CD8-positive, alpha-beta memory T cell (primary cell): ENCODE data around the gene IGF2R. TPM values are rescaled to one million over a fixed set of nuclear protein-coding genes. Genes with fewer than 3 reads are reported as not detected.
A peak's percentile ranks its signal among the peaks of the same experiment; 100 is the strongest.

Experiments used
- CTCF ChIA-PET: fragments of 350-600 bp; sonication (Branson Sonifier 250); formaldehyde crosslinking; loops from one replicate; lab custom pipeline; 2021; ENCODE audit warnings: antibody characterized with exemption; lab: Charles Lee
- POLR2A ChIA-PET: fragments of 350-600 bp; sonication (Branson Sonifier 250); formaldehyde crosslinking; loops from one replicate; lab custom pipeline; 2021; ENCODE audit warnings: antibody characterized with exemption; lab: Charles Lee
- DNase-seq, 5 donors: peaks; one replicate each; pipeline versions ENCODE4 v3.0.0 to v3.0.0-alpha.2; 2020 to 2022; ENCODE audit warnings: mixed read lengths in 1 of 5
- H3K27ac ChIP-seq: one replicate; pipeline ENCODE4 v1.7.0; 2013; ENCODE audit warnings: low read depth, mild to moderate bottlenecking, low read length, moderate library complexity
- H3K27me3 ChIP-seq: 2 replicates; pipeline ENCODE4 v1.7.0; 2013; ENCODE audit warnings: low read length, mild to moderate bottlenecking; ENCODE audit not compliant: insufficient read depth, poor library complexity, severe bottlenecking
- H3K36me3 ChIP-seq: 2 replicates; pipeline ENCODE4 v1.7.0; 2013; ENCODE audit warnings: mild to moderate bottlenecking, low read length, moderate library complexity; ENCODE audit not compliant: insufficient read depth
- H3K4me1 ChIP-seq: 2 replicates; pipeline ENCODE4 v1.7.0; 2013; ENCODE audit warnings: mild to moderate bottlenecking, low read length, moderate library complexity; ENCODE audit not compliant: insufficient read depth
- H3K4me3 ChIP-seq: 2 replicates; pipeline ENCODE4 v1.7.0; 2013; ENCODE audit warnings: mild to moderate bottlenecking, low read length
- H3K9me3 ChIP-seq: 2 replicates; pipeline ENCODE4 v1.7.0; 2013; ENCODE audit warnings: mild to moderate bottlenecking, low read length
- H3K27ac Mint-ChIP-seq, 8 donors: one replicate each; pipeline ENCODE4 v1.8.0; 2020 to 2021; ENCODE audit warnings: mixed read lengths in 8 of 8, mild to moderate bottlenecking in 6 of 8, inconsistent platforms in 3 of 8, moderate library complexity in 3 of 8
- H3K27me3 Mint-ChIP-seq, 2 donors: one replicate each; pipeline ENCODE4 v1.8.0; 2020 to 2021; ENCODE audit warnings: mixed read lengths in 2 of 2, mild to moderate bottlenecking in 1 of 2, moderate library complexity in 1 of 2
- H3K36me3 Mint-ChIP-seq, 3 donors: one replicate each; pipeline ENCODE4 v1.8.0; 2020 to 2021; ENCODE audit warnings: mixed read lengths in 3 of 3, inconsistent platforms in 1 of 3, mild to moderate bottlenecking in 1 of 3
- H3K4me1 Mint-ChIP-seq, 3 donors: one replicate each; pipeline ENCODE4 v1.8.0; 2020 to 2021; ENCODE audit warnings: mixed read lengths in 3 of 3, inconsistent platforms in 1 of 3, mild to moderate bottlenecking in 1 of 3
- H3K4me3 Mint-ChIP-seq, 7 donors: one replicate each; pipeline ENCODE4 v1.8.0; 2020 to 2021; ENCODE audit warnings: mixed read lengths in 7 of 7, mild to moderate bottlenecking in 6 of 7, moderate library complexity in 4 of 7, inconsistent platforms in 2 of 7
- H3K9me3 Mint-ChIP-seq, 5 donors: one replicate each; pipeline ENCODE4 v1.8.0; 2020 to 2022; ENCODE audit warnings: mixed read lengths in 5 of 5, mild to moderate bottlenecking in 3 of 5, moderate library complexity in 2 of 5, inconsistent platforms in 1 of 5
- polyA plus RNA-seq: library from polyadenylated mRNA; unstranded; fragments of 300-500 nt; fragmentation: Illumina TruSeq; gene quantifications from one replicate; pipeline ENCODE4 v1.2.3, GENCODE V29; 2021
- total RNA-seq, 2 experiments: library from RNA; stranded (reverse); gene quantifications; one replicate each; pipeline ENCODE4 v1.2.3, GENCODE V29; 2021

Gene IGF2R
- total and polyA plus RNA-seq, 3 experiments from 2014 or later: 27.5 to 93.7 (median 91.4) TPM

- no peak for DNase-seq
- peaks cover 54% of the 10 kb centered on the region for H3K36me3 ChIP-seq
- ChIA-PET POLR2A (no interaction called here), CTCF (no interaction called here)
- no peaks in the 10 kb centered on the region for H3K9me3 Mint-ChIP-seq
- no peak overlapping the region for H3K4me3 ChIP-seq
- H3K27ac ChIP-seq: no peak overlapping the region
- no peaks in the 10 kb centered on the region for H3K9me3 ChIP-seq
- no peak overlapping the region for H3K4me3 Mint-ChIP-seq
- peaks cover 14 to 91% (median 38%) of the 10 kb centered on the region in 3 donors for H3K36me3 Mint-ChIP-seq
- no peaks in the 10 kb centered on the region for H3K27me3 ChIP-seq
- no peaks in the 10 kb centered on the region for H3K27me3 Mint-ChIP-seq
- H3K27ac Mint-ChIP-seq: no peak overlapping the region
- H3K4me1 Mint-ChIP-seq: peaks cover 35 to 52% (median 36%) of the 10 kb centered on the region in 3 donors
- H3K4me1 ChIP-seq: peaks cover 20% of the 10 kb centered on the region
Measured at GRCh38 chr6:160070427-160070826, 101.5 kb downstream of the IGF2R start.

DNA sequence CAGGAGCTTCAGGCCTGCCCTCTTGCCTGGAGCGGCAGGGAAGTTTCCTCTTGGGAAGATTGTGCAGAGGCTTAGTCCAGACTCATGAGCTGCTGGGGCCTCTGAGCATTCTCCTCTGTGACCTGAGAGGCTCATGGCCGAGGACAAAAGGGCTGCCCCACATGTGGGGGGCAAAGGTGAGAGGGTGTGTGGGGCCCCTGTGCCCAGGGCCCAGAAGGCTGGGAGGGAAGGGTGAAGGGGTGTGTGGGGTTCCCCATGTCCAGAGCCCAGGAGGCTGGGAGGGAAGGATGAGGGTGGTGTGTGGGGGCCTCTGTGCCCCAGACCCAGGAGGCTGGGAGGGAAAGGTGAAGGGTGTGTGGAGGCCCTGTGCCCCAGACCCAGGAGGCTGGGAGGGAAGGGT lies 101.9 kb downstream of the IGF2R start:
- Histone ChIP-seq H3K27ac (no peak overlapping the region), H3K27me3 (no peaks in the 10 kb centered on the region), H3K4me3 (no peak overlapping the region), H3K36me3 (peaks cover 58% of the 10 kb centered on the region), H3K9me3 (no peaks in the 10 kb centered on the region), H3K4me1 (peaks cover 20% of the 10 kb centered on the region)
- POLR2A ChIA-PET: no interaction called here
- no peak overlapping the region for H3K4me3 Mint-ChIP-seq
- H3K27me3 Mint-ChIP-seq: no peaks in the 10 kb centered on the region
- H3K27ac Mint-ChIP-seq: no peak overlapping the region
- DNase-seq: no peak
- peaks cover 17 to 94% (median 38%) of the 10 kb centered on the region in 3 donors for H3K36me3 Mint-ChIP-seq
- CTCF ChIA-PET: no interaction called here
- peaks cover 35 to 52% (median 36%) of the 10 kb centered on the region in 3 donors for H3K4me1 Mint-ChIP-seq
- H3K9me3 Mint-ChIP-seq: no peaks in the 10 kb centered on the region

DNA sequence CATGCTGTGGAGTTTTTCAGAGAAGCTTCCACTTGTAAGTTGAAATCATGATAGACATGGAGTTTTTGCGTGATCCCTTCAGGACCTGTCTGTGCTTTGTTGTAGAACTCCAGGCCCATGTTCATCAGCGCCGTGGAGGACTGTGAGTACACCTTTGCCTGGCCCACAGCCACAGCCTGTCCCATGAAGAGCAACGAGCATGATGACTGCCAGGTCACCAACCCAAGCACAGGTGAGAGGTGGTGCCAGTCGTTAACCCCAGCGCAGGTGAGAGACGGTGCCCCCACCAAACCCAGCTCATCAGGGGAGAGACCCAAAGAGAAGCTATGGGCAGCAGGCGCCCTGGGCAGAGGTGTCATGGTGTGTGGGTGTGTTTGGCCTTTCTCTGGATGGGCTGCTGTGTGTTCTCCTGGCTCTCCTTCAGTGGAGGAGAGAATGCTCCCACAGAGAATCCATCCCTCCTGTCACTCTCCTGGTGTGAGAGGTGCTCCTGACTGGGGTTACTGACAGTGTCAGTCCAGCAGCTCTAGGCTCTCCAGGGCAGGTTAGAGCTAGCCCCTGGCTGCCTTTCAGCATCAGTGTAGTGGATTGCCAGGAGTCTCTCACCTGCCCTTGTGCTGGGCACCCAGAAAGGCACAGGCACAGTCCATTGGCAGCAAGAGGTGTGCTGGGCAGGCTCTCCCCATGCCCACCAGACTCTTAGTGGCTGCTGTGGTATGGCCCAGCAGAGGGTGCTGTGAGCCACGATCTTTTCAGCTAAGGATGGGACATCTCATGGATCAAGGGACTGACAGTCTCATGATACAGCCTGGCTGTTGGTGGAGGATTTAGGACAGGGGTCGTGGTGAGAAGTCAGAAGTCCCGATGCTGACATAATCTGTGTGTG lies 103.2 kb downstream of the IGF2R start:
- H3K27ac ChIP-seq: no peak overlapping the region
- peaks cover 70% of the 10 kb centered on the region for H3K36me3 ChIP-seq
- H3K4me3 Mint-ChIP-seq: no peak overlapping the region
- H3K4me3 ChIP-seq: no peak overlapping the region
- H3K36me3 Mint-ChIP-seq: peaks cover 17 to 99% (median 35%) of the 10 kb centered on the region in 3 donors
- H3K27me3 ChIP-seq: no peaks in the 10 kb centered on the region
- peaks cover 31 to 47% (median 36%) of the 10 kb centered on the region in 3 donors for H3K4me1 Mint-ChIP-seq
- ChIA-PET CTCF (interaction anchor here (1.1 to 1.4 kb wide), 2 partner anchors 9 to 24 kb away, joined by 3 to 4 read pairs; no protein-coding TSS in a partner anchor), POLR2A (no interaction called here)
- no peaks in the 10 kb centered on the region for H3K9me3 ChIP-seq
- H3K27ac Mint-ChIP-seq: peak overlapping the region in 2 of 8 donors; percentile 9 to 79
- no peaks in the 10 kb centered on the region for H3K27me3 Mint-ChIP-seq
- no peak for DNase-seq
- H3K4me1 ChIP-seq: peaks cover 20% of the 10 kb centered on the region
- no peaks in the 10 kb centered on the region for H3K9me3 Mint-ChIP-seq

DNA sequence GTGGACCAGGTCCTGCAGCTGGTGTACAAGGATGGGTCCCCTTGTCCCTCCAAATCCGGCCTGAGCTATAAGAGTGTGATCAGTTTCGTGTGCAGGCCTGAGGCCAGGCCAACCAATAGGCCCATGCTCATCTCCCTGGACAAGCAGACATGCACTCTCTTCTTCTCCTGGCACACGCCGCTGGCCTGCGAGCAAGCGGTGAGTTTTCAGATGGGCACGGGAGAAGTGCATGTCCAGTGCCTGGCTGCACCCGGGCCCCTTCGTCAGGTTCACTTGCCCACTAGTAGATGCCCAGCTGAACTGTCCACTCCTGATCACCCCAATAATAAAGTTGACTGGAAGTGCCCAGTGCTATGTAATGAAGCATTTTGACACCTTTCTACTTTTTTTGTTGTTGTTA lies 104.4 kb downstream of the IGF2R start:
- no peak overlapping the region for H3K27ac ChIP-seq
- peaks cover 76% of the 10 kb centered on the region for H3K36me3 ChIP-seq
- Mint-ChIP-seq H3K4me3 (no peak overlapping the region), H3K4me1 (peaks cover 18 to 35% (median 25%) of the 10 kb centered on the region in 3 donors), H3K27me3 (no peaks in the 10 kb centered on the region), H3K36me3 (peaks cover 17 to 99% (median 28%) of the 10 kb centered on the region in 3 donors), H3K9me3 (no peaks in the 10 kb centered on the region), H3K27ac (peak overlapping the region in 3 of 8 donors; percentile 35 to 63 (median 43))
- H3K27me3 ChIP-seq: no peaks in the 10 kb centered on the region
- H3K4me3 ChIP-seq: no peak overlapping the region
- CTCF ChIA-PET: interaction anchor here (1.1 to 1.4 kb wide), 2 partner anchors 10 to 23 kb away, joined by 3 to 4 read pairs; no protein-coding TSS in a partner anchor
- no peak for DNase-seq
- H3K4me1 ChIP-seq: peaks cover 20% of the 10 kb centered on the region
- POLR2A ChIA-PET: no interaction called here
- H3K9me3 ChIP-seq: no peaks in the 10 kb centered on the region

DNA sequence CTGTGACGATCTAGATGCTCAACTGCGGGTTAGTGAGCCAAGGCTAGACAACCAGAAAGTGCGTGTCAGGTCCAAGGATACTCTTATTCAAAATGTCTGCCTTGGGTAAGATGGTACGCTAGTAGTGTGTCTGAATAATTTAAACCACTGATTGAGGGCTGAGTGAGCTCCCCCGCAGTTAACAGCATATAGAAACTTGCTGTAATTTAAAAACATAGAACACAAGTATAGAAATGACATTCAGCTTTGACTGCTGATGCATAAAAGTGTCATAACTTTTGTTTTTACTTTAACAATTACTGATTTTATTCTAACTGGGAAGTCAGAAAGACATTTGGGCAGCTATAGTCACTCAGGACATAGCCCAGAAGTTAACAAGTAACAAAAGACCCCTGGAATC lies 107.1 kb downstream of the IGF2R start:
- Histone ChIP-seq H3K4me3 (no peak overlapping the region), H3K9me3 (no peaks in the 10 kb centered on the region), H3K27ac (no peak overlapping the region), H3K27me3 (no peaks in the 10 kb centered on the region), H3K36me3 (peaks cover 85% of the 10 kb centered on the region), H3K4me1 (no peaks in the 10 kb centered on the region)
- Mint-ChIP-seq H3K4me3 (no peak overlapping the region), H3K36me3 (peaks cover 18 to 97% (median 28%) of the 10 kb centered on the region in 3 donors), H3K27ac (peak overlapping the region in 1 of 8 donors; percentile 32), H3K27me3 (no peaks in the 10 kb centered on the region), H3K4me1 (peaks cover under 1 to 9% (median 3%) of the 10 kb centered on the region in 3 donors), H3K9me3 (no peaks in the 10 kb centered on the region)
- ChIA-PET CTCF (no interaction called here), POLR2A (no interaction called here)
- DNase-seq: no peak

- Histone ChIP-seq H3K9me3 (no peaks in the 10 kb centered on the region), H3K36me3 (peaks cover 81% of the 10 kb centered on the region), H3K4me1 (no peaks in the 10 kb centered on the region), H3K27ac (no peak overlapping the region), H3K27me3 (no peaks in the 10 kb centered on the region), H3K4me3 (no peak overlapping the region)
- Mint-ChIP-seq H3K4me1 (peaks cover 2 to 3% (median 3%) of the 10 kb centered on the region in 3 donors), H3K36me3 (peaks cover 18 to 97% (median 34%) of the 10 kb centered on the region in 3 donors), H3K4me3 (no peak overlapping the region), H3K27me3 (no peaks in the 10 kb centered on the region), H3K9me3 (no peaks in the 10 kb centered on the region), H3K27ac (peak overlapping the region in 3 of 8 donors; percentile 55 to 84 (median 55))
- DNase-seq: no peak
- ChIA-PET CTCF (no interaction called here), POLR2A (no interaction called here)
Measured at GRCh38 chr6:160077024-160077423, 108.1 kb downstream of the IGF2R start.

- ChIA-PET POLR2A (no interaction called here), CTCF (no interaction called here)
- H3K4me1 ChIP-seq: no peaks in the 10 kb centered on the region
- peaks cover 77% of the 10 kb centered on the region for H3K36me3 ChIP-seq
- H3K9me3 ChIP-seq: no peaks in the 10 kb centered on the region
- no peak overlapping the region for H3K4me3 ChIP-seq
- H3K27me3 ChIP-seq: no peaks in the 10 kb centered on the region
- Mint-ChIP-seq H3K9me3 (no peaks in the 10 kb centered on the region), H3K27me3 (no peaks in the 10 kb centered on the region), H3K36me3 (peaks cover 18 to 95% (median 35%) of the 10 kb centered on the region in 3 donors), H3K27ac (no peak overlapping the region), H3K4me1 (peaks cover 2 to 3% (median 3%) of the 10 kb centered on the region in 3 donors), H3K4me3 (no peak overlapping the region)
- no peak overlapping the region for H3K27ac ChIP-seq
- no peak for DNase-seq
Measured at GRCh38 chr6:160077526-160077925, 108.6 kb downstream of the IGF2R start.
